ENCODE data around the gene RASGRP4.
"Not testable (repeated sequence)": the region's sequence is repeated elsewhere in the genome, so short reads cannot be mapped to it uniquely, and the experiment has no call there.

RASGRP4 gene

GRCh38 chr19:38371081-38371480, 54.9 kb downstream of the RASGRP4 start:
- no peak for DNase-seq (ENCODE audit: low read depth, low spot score)

- DNase-seq (ENCODE audit: low read depth, low spot score) = no peak
These were observed 55.7 kb downstream of the RASGRP4 start for GRCh38 chr19:38370299-38370698.

GRCh38 chr19:38369584-38369983, 56.4 kb downstream of the RASGRP4 start:
- no peak for DNase-seq (ENCODE audit: low read depth, low spot score)

DNA sequence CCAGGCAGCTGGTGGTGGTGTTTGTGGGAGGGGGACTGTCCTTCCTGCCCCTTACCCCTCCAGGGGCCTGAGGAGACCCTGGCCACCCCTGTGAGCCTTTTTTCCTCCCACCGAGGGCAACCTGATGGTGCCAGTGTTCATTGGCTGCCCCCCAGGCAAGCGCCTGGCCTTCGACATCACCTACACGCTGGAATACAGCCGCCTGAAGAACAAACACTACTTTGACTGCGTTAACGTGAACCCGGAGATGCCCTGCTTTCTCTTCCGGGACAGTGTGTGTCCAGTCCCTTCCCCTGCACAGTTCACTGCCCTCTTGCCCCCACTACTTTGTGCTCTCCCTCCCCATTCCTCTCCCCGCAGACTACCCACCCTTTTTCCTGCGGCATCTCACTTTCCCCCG, 59.0 kb downstream of the RASGRP4 start:
- DNase-seq (ENCODE audit: low read depth, low spot score) = no peak

DNA sequence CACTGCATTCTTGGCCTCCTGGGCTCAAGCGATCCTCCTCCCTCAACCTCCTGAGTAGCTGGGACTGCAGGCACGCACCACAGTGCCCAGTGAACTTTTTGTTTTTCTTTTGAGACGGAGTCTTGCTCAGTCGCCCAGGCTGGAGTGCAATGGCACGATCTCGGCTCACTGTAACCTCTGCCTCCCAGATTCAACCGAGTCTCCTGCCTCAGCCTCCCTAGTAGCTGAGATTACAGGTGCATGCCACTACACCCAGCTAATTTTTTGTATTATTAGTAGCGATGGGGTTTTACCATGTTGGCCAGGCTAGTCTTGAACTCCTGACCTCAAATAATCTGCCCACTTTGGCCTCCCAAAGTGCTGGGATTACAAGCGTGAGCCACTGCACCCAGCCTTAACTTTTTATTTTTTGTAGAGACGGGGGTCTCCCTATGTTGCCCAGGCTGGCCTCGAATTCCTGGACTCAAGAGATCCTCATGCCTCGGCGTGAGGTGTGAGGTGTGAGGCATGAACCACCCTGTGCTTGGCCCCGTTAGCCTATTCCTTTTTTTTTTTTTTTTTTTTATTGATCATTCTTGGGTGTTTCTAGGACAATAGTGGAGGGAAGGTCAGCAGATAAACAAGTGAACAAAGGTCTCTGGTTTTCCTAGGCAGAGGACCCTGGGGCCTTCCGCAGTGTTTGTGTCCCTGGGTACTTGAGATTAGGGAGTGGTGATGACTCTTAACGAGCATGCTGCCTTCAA, 62.9 kb downstream of the RASGRP4 start:
- not testable (repeated sequence) for DNase-seq (ENCODE audit: low read depth, low spot score)

DNA sequence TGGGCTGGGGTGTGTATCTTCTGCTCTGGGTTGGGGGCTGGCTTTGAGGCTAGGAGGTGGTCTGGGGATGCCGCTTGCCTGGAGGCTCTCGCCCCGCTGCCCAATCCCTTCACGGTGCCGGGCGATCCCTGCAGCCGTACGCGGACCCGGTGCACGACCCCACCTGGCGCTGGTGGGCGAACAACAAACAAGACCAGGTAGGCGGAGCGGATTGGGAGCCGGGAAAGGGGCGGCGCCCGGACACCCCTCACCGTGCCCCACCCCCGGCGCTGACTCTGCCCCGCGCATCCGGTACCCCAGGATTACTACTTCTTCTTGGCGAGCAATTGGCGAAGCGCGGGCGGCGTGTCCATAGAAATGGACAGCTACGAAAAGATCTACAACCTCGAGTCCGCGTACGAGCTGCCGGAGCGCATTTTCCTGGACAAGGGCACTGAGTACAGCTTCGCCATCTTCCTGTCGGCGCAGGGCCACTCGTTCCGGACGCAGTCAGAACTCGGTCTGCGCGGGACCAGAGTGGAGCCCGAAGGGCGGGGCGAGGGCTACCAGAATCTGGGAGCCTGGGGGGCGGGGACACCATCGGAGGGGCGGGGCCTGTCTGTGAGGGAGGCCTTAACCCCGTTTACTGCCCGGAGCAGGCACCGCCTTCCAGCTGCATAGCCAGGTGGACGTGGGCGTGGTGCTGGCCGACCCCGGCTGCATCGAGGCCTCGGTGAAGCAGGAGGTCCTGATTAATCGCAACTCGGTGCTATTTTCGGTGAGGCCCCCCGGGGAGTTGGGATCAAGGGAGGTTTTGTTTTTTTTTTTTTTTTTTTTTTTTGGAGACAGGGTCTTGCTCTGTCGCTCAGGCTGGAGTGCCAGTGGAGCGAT, 63.7 kb downstream of the RASGRP4 start:
- peak; percentile 47 for DNase-seq (ENCODE audit: low read depth, low spot score)

DNA sequence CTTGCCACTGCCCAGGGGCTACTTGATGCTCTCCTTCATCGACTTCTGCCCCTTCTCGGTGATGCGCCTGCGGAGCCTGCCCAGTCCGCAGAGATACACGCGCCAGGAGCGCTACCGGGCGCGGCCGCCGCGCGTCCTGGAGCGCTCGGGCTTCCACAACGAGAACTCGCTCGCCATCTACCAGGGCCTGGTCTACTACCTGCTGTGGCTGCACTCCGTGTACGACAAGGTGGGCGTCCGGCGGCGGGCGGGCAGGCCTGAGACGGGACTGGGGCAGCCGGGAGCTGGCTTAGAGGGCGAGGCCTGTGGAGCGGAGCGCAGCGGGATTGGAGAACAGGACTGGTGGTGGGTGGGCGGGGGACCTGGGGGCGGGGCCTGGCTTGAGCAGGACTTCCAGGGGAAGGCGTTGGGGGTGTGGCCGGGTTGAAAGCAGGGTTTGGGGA, 64.4 kb downstream of the RASGRP4 start:
- DNase-seq (ENCODE audit: low read depth, low spot score) = peak; percentile 29

DNA sequence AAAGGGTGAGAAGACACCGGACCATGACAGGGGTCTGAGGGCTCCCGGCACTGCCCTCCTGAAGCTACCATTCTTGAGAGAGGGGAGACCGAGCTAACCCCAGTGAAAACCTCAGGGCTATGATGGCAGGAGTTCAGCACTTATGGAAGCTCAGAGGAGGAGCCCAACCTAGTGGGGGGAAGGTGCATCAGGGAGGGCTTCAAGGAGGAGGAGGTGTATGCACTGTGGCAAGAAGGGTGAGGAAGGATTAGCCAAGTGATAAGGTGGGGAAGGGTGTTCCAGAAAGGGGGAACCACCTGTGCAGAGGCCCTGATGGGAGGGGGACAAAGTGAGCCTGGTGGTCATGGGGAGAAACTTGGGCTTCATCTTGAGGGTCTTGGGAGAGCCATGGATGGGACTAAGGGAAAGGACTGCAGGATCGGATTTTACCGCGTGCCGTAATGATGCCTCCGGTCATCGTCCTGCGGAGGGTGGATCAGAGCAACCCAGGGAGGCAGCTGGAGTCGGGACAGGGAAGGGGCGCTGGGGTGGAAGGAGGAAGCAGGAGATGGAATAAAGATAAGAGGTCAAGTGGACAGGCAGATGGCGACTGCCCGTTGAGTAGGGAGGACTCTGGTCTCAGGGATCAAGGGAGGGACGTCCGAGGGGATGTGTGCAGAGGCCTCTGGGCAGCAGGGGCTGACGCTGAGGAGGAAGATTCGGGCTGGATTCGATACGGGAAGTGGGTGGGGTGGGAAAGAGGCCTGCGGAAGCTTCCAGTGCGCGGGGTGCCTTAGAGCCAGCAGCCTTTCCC, 65.0 kb downstream of the RASGRP4 start:
- DNase-seq (ENCODE audit: low read depth, low spot score) = no peak

DNA sequence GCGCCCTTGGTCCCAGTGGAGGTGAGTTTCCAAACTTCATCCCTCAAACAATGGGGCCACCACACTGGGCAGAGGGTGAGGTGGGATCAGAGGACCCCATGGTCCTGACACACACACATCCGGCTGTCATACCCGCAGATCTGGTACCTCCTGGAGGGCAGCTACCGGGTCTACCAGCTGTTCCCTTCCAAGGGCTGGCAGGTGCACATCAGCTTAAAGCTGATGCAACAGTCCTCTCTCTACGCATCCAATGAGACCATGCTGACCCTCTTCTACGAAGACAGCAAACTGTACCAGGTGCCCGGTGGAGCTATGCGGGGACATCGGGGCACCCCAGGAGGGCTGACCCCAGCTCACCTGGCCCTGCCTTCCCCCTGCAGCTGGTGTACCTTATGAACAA, 65.7 kb downstream of the RASGRP4 start:
- DNase-seq (ENCODE audit: low read depth, low spot score) = no peak

GRCh38 chr19:38359242-38360021, 66.6 kb downstream of the RASGRP4 start:
- no peak for DNase-seq (ENCODE audit: low read depth, low spot score)
